HEK293T (cell line): Measurements from ENCODE around the gene RNASEL.

ENCODE experiments used
- CTCF ChIA-PET: fragments of 350-600 bp; formaldehyde crosslinking; extraction: SDS; loops from one replicate; lab custom pipeline; 2021; ENCODE audit warnings: antibody characterized with exemption, inconsistent platforms; lab: Yijun Ruan, JAX
- POLR2A ChIA-PET: fragments of 350-600 bp; formaldehyde crosslinking; extraction: SDS; loops from one replicate; lab custom pipeline; 2020; ENCODE audit warnings: antibody characterized with exemption, inconsistent platforms; lab: Yijun Ruan, JAX
- DNase-seq: peaks from one replicate; pipeline ENCODE4 v3.0.0; 2012; ENCODE audit warnings: mixed read lengths; ENCODE audit errors: extremely low spot score
- ARNT ChIP-seq: fragments of 450-650 bp; IDR thresholded peaks from 2 replicates; pipeline ENCODE4 v1.6.1; 2017; ENCODE audit warnings: mild to moderate bottlenecking
- BHLHE40 ChIP-seq: fragments of 450-650 bp; IDR thresholded peaks from 2 replicates; pipeline ENCODE4 v1.6.1; 2016; ENCODE audit warnings: mild to moderate bottlenecking, moderate library complexity, borderline replicate concordance
- CTBP1 ChIP-seq: fragments of 450-650 bp; IDR thresholded peaks from 2 replicates; pipeline ENCODE4 v1.6.1; 2016; ENCODE audit warnings: borderline replicate concordance
- ELF4 ChIP-seq: fragments of 450-650 bp; IDR thresholded peaks from 2 replicates; pipeline ENCODE4 v1.6.1; 2017; ENCODE audit warnings: antibody characterized with exemption
- FOXA1 ChIP-seq: fragments of 450-650 bp; IDR thresholded peaks from 2 replicates; pipeline ENCODE4 v1.6.1; 2016; ENCODE audit warnings: mild to moderate bottlenecking
- FOXK2 ChIP-seq: fragments of 450-650 bp; IDR thresholded peaks from 2 replicates; pipeline ENCODE4 v1.6.1; 2016; ENCODE audit warnings: mild to moderate bottlenecking
- FOXM1 ChIP-seq: fragments of 450-650 bp; IDR thresholded peaks from 2 replicates; pipeline ENCODE4 v1.6.1; 2017; ENCODE audit warnings: mild to moderate bottlenecking, borderline replicate concordance
- HDGF ChIP-seq: fragments of 450-650 bp; IDR thresholded peaks from 2 replicates; pipeline ENCODE4 v1.6.1; 2017; ENCODE audit warnings: antibody characterized with exemption, borderline replicate concordance
- L3MBTL2 ChIP-seq: fragments of 450-650 bp; conservative IDR thresholded peaks from 2 replicates; pipeline ENCODE4 v1.6.1; 2016; ENCODE audit warnings: mild to moderate bottlenecking
- LEF1 ChIP-seq: fragments of 450-650 bp; IDR thresholded peaks from 2 replicates; pipeline ENCODE4 v1.6.1; 2017; ENCODE audit warnings: mild to moderate bottlenecking, borderline replicate concordance
- NFRKB ChIP-seq: fragments of 450-650 bp; IDR thresholded peaks from 2 replicates; pipeline ENCODE4 v1.6.1; 2016; ENCODE audit warnings: mild to moderate bottlenecking, moderate library complexity
- SP1 ChIP-seq: fragments of 450-650 bp; IDR thresholded peaks from 2 replicates; pipeline ENCODE4 v1.6.1; 2017
- SUZ12 ChIP-seq: fragments of 450-650 bp; IDR thresholded peaks from 2 replicates; pipeline ENCODE4 v1.6.1; 2016; ENCODE audit warnings: mild to moderate bottlenecking
- TARDBP ChIP-seq: fragments of 450-650 bp; IDR thresholded peaks from 2 replicates; pipeline ENCODE4 v1.6.1; 2016
- ZNF384 ChIP-seq: fragments of 450-650 bp; IDR thresholded peaks from 2 replicates; pipeline ENCODE4 v1.6.1; 2016
- TF ChIP-seq, protein P1 (sequence below): fragments of 450-650 bp; IDR thresholded peaks from 2 replicates; pipeline ENCODE4 v1.6.1; 2016

Gene RNASEL

DNA sequence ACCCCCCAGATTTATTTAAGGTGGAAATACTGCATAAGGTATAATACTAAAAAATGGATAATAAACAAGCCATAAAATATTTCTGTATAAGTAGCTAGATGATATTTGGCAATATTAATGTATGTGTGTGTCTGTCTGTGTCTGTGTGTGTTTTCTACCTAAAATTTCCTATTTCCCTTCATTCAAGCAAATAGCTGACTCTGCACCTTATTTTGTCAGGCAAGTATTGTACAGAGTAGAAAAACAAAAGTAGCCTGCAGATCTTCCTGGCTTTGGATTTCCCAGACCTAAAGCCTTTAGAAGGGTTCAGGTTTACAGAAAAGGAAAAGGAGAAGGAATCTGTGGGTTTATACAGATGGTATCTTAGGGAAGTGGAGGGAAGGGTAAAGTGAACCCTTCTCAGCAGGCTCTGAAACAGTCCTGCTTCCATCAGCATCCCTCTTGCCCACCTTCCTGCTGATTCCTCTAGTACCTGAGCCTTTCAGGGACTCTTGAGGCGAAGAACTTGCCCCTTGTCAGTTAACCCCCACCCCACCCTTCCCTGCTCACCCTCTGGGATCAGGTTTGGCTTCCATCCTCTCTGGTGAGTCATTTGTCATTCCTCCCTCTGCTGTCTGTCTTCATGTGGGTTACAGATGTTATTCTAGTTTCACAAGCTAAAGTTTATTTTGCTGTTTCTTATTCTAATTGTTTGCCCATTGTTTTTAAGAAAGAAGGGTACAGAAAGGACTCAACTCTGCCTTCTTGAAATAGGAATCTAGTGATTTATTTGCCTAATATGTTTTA, 36.9 kb upstream of the RNASEL start:
- POLR2A ChIA-PET = no interaction called here
- CTCF ChIA-PET = interaction anchor here (1.1 kb wide), 1 partner anchor 9 kb away, joined by 3 read pairs; no protein-coding TSS in a partner anchor
- no peak for TF ChIP-seq ARNT
- no peak for TF ChIP-seq TARDBP
- no peak for TF ChIP-seq SUZ12
- no peak for TF ChIP-seq FOXM1
- no peak for TF ChIP-seq HDGF
- no peak for TF ChIP-seq FOXK2
- TF ChIP-seq SP1 = no peak
- TF ChIP-seq, protein P1, sequence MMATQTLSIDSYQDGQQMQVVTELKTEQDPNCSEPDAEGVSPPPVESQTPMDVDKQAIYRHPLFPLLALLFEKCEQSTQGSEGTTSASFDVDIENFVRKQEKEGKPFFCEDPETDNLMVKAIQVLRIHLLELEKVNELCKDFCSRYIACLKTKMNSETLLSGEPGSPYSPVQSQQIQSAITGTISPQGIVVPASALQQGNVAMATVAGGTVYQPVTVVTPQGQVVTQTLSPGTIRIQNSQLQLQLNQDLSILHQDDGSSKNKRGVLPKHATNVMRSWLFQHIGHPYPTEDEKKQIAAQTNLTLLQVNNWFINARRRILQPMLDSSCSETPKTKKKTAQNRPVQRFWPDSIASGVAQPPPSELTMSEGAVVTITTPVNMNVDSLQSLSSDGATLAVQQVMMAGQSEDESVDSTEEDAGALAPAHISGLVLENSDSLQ = no peak
- TF ChIP-seq ZNF384 = no peak
- TF ChIP-seq BHLHE40 = no peak
- TF ChIP-seq CTBP1 = no peak
- no peak for TF ChIP-seq L3MBTL2
- no peak for TF ChIP-seq ELF4
- TF ChIP-seq LEF1 = no peak
- TF ChIP-seq FOXA1 = no peak
- no peak for TF ChIP-seq NFRKB
- DNase-seq = no peak

DNA sequence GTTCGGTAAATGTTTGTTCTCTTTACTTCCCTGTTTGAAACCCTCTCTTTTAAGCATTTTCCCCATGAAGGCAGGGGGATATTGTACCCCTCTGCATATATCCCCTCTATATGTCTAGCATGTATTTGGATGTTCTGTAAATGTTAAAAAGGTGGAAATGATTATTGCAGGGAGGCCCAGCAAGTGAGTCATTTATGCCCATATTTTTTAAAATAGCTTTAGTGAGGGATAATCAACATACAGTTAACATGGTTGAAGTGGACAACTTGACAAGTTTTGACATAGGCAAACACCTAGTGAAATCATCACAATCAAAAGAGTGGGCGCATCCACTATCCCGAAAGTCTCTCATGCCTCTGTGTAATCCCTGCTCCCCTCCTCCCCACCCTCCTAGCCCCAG, 36.0 kb upstream of the RNASEL start:
- DNase-seq = no peak
- TF ChIP-seq L3MBTL2 (no peak), CTBP1 (no peak)
- ChIA-PET CTCF (no interaction called here), POLR2A (interaction anchor here (0.7 kb wide), 1 partner anchor 9 kb away, joined by 3 read pairs; no protein-coding TSS in a partner anchor)

DNA sequence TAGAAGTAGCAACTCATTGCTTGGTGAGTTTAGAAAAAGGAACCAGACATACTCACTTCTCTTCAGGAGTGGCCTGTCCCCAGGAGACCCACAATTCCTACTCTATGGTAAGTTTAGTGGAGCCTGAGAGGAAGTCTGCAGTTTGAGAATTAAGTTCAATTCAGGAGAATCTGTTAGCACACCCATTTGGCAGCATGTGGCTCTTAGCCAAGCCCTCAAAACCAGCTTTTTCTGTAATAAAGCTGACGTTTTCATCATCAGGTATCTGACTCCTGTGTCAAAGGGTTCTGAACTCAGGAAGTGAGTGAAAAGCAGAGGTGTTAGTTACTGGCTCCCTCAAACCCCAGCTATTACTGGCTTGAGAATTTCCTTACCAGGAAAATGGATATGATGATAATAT, 35.5 kb upstream of the RNASEL start:
- DNase-seq = no peak
- CTCF ChIA-PET = no interaction called here
- TF ChIP-seq HDGF (no peak), FOXM1 (no peak), L3MBTL2 (no peak), CTBP1 (no peak), FOXA1 (no peak), SP1 (no peak), ZNF384 (no peak), SUZ12 (no peak), TARDBP (no peak), NFRKB (no peak), LEF1 (no peak), ARNT (no peak), BHLHE40 (no peak), FOXK2 (no peak), ELF4 (no peak)
- TF ChIP-seq, protein P1 = no peak
- POLR2A ChIA-PET = interaction anchor here (0.7 kb wide), 1 partner anchor 9 kb away, joined by 3 read pairs; no protein-coding TSS in a partner anchor

DNA sequence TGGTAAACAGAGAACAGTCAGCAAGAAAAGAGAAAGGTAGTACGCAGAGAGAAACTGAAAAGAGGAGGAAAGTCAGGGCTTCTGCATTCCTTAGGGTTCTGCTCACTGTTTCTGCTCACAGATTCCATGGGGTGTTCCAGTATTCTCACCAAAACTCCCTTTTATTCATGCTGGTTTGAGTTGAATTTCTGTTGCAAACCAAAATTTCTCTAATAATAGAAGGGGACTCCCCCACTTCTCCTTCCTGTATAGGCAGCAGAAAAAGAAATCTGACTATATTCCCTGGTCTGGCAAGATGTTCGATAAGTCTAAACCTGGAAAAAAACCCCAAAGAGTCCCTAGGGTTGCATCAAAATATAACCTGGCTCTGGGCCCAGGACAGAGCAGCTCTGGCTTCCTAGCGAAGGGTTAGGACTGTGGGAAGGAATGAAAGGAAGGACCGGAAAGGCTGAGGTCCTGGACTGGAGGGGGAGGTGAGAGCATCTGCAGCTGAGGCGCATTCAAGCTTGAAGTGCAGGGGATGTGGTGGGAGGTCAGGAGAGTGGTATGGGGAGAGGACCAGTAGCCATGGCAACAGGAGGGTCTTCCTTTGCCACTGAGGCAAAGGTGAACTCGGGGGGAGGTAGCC, 34.0 kb upstream of the RNASEL start:
- TF ChIP-seq, protein P1 = no peak

DNA sequence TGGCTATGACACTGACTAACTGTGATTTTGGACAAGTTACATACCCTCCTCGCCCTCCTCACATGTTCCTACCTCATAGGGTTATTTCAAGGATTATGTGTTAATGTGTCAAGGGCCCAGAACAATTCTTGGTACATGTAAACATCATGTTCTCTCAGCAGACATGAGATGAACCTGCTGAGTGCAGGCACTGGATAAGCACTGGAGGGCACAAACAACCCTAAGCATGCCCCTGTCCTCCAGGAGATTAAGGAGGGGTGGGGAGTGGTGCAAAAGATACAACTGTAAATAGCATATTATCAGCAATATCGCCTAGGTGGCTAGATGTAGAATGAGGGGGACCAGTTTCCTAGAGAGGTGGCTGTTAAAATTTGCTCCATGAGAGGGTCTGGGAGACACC, 32.9 kb upstream of the RNASEL start:
- CTCF ChIA-PET = no interaction called here
- no peak for DNase-seq
- TF ChIP-seq ARNT (no peak), CTBP1 (no peak), FOXK2 (no peak), L3MBTL2 (no peak), BHLHE40 (no peak), TARDBP (no peak), ELF4 (no peak), SUZ12 (no peak), HDGF (no peak), LEF1 (no peak), NFRKB (no peak), SP1 (no peak), FOXA1 (no peak), FOXM1 (no peak)
- POLR2A ChIA-PET = no interaction called here

More for the DNA sequence above, 34.0 kb upstream of the RNASEL start:
- POLR2A ChIA-PET = no interaction called here
- no peak for DNase-seq
- CTCF ChIA-PET = interaction anchor here (0.7 kb wide), 1 partner anchor 27 kb away, joined by 3 read pairs; no protein-coding TSS in a partner anchor
